Epithelial cell of esophagus (primary cell): ENCODE data around the gene CARMIL3.
A peak's percentile ranks its signal among the peaks of the same experiment; 100 is the strongest.

Experiments
- DNase-seq: peaks from one replicate; pipeline ENCODE4 v3.0.0; 2010; ENCODE audit warnings: low read depth
- H3K4me3 ChIP-seq: 2 replicates; pipeline ENCODE4 v1.5.1; 2011; ENCODE audit warnings: mild to moderate bottlenecking, low read length, control low read depth
- CTCF ChIP-seq: IDR thresholded peaks from 2 replicates; pipeline ENCODE4 v1.5.1; 2011; ENCODE audit warnings: low read depth, mild to moderate bottlenecking, low read length, control low read depth, inconsistent platforms; ENCODE audit not compliant: insufficient read depth; ENCODE audit errors: missing control alignments

The CARMIL3 gene

GRCh38 chr14:24057867-24058259 lies 6.1 kb downstream of the CARMIL3 start:
- DNase-seq: no peak
- H3K4me3 ChIP-seq: no peak overlapping the region
- TF ChIP-seq CTCF: no peak

- peak; percentile 82 for TF ChIP-seq CTCF
- DNase-seq: peak; percentile 71
Measured at GRCh38 chr14:24058260-24058950, 6.6 kb downstream of the CARMIL3 start.

GRCh38 chr14:24058951-24059475 lies 7.2 kb downstream of the CARMIL3 start:
- TF ChIP-seq CTCF: no peak
- no peak for DNase-seq
- H3K4me3 ChIP-seq: no peak overlapping the region

More at GRCh38 chr14:24058260-24058950, 6.6 kb downstream of the CARMIL3 start:
- no peak overlapping the region for H3K4me3 ChIP-seq

- DNase-seq: no peak
- H3K4me3 ChIP-seq: no peak overlapping the region
- TF ChIP-seq CTCF: no peak
Measured at GRCh38 chr14:24059841-24060388, 8.1 kb downstream of the CARMIL3 start.

GRCh38 chr14:24060443-24060842 lies 8.6 kb downstream of the CARMIL3 start:
- DNase-seq: no peak
- TF ChIP-seq CTCF: no peak

GRCh38 chr14:24060984-24061913 lies 9.4 kb downstream of the CARMIL3 start:
- no peak for DNase-seq
- no peak overlapping the region for H3K4me3 ChIP-seq
- TF ChIP-seq CTCF: no peak

More at GRCh38 chr14:24060443-24060842, 8.6 kb downstream of the CARMIL3 start:
- no peak overlapping the region for H3K4me3 ChIP-seq
